Measurements from ENCODE around the gene CNOT2. TPM values are rescaled to one million over a fixed set of nuclear protein-coding genes. Genes with fewer than 3 reads are reported as not detected.
"Not testable (repeated sequence)": the region's sequence is repeated elsewhere in the genome, so short reads cannot be mapped to it uniquely, and the experiment has no call there.

Gene CNOT2
- total RNA-seq, 1 donor from 2014 or later: 95.3 TPM

DNA sequence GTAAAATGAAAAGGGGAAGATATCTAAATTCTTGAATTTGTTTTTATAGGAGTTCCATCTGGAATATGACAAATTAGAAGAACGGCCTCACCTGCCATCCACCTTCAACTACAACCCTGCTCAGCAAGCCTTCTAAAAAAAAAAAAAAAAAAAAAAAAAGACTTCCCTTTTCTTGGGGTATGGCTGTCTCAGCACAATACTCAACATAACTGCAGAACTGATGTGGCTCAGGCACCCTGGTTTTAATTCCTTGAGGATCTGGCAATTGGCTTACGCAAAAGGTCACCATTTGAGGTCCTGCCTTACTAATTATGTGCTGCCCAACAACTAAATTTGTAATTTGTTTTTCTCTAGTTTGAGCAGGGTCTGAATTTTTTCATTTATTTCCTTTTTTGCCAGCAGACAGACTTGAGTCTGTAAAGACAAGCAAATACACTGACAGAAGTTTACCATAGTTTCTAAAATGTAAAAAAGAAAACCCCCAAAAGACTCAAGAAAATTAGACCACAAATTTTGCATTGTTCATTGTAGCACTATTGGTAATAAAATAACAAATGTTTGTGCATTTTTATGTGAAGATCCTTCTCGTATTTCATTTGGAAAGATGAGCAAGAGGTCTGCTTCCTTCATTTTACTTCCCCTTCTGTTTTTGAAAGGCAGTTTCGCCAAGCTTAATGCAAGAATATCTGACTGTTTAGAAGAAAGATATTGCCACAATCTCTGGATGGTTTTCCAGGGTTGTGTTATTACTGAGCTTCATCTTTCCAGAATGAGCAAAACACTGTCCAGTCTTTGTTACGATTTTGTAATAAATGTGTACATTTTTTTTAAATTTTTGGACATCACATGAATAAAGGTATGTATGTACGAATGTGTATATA, 110.8 kb downstream of the CNOT2 start:
- intact Hi-C loops (cut with DNase I): no loop called here
- no peak for DNase-seq (ENCODE audit: low spot score)

DNA sequence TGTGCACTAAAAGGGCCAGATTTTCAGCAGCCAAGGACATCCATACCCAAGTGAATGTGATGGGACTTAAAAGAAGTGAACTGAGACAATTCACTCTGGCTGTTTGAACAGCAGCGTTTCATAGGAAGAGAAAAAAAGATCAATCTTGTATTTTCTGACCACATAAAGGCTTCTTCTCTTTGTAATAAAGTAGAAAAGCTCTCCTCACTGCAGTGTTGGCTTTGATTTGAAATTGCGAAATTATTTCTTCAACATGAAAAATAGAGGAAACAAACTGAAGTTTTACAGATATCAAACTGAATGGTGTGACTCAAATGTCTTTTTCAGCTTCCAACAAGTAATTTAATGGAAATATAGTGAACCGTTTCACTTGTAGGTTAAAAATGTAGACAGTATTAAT, 111.6 kb downstream of the CNOT2 start:
- ATAC-seq (peak; percentile 26), DNase-seq (ENCODE audit: low spot score) (no peak)
- intact Hi-C loops (cut with DNase I): no loop called here

More for the DNA sequence above, 110.8 kb downstream of the CNOT2 start:
- ATAC-seq: peak; percentile 57

DNA sequence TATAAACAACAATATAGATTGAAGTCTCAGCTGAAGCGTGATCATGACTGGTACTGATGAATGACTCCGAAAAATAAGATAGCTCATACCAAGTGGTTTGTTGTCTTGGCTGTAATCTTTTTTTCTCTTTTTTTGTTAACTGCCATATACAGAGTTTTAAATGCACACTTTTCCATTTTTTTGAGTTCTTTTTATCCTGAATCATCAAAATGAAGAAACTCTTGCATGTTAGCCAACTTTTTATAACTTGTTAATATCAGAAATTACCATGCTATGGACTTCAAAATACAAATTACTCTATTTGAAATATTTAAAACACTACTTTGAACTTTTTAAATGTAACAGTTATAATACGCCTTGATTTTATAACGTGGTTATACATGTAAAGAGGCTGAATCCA, 112.7 kb downstream of the CNOT2 start:
- DNase-seq (ENCODE audit: low spot score) (no peak), ATAC-seq (no peak)
- intact Hi-C loops (cut with DNase I): no loop called here

DNA sequence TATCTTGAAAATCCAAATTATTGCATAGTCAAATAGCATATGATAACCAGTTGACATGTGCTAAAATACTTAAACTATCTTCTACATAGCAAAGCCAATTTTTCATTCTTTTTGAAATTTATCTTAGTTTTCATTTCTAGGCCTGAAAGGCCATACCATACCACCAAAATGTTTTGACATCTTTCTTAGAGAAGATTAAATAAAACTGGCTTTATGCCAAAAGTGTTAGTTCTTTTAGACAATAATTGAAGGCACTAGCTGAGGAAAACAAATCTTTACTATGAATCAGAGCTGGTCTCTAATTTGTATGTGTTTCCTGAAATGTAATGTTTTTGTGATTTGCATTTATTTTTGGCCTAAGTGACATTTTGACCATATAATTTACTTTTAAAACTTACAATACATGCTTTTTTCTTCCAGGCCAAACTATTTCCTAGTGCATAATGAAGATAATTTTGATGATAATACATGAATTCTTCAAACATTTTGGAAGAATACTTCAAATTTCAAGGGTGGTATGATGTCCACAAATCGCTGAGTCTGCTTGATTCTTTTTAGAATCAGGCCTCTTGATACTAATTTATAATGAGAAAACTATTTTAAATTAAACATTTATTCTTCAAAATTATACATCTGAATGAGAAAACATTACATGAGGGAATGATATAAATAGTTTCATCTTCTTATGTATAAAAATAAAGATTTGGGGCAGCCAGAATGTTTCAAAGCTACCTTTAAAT, 116.4 kb downstream of the CNOT2 start:
- intact Hi-C loops (cut with DNase I): no loop called here
- ATAC-seq: no peak
- no peak for DNase-seq (ENCODE audit: low spot score)

DNA sequence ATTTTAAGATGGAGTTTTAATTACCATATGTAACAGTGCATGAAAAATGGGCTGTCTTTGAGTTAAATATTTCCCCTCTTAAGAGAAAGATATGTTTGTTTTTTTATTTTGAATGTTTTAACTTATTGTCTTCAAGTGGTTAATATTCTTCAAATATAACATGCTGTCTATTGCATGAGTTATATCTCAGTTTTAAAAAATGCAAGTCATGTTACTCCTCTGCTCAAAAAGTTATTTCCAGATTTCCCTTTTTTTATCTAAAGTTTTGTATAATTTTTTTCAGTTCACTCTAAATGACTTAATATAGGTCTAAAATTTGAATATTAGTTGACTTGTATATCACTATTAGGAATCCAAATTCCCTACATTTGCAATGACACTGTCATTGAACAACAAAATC, 117.0 kb downstream of the CNOT2 start:
- intact Hi-C loops (cut with DNase I): no loop called here
- ATAC-seq (no peak), DNase-seq (ENCODE audit: low spot score) (no peak)

DNA sequence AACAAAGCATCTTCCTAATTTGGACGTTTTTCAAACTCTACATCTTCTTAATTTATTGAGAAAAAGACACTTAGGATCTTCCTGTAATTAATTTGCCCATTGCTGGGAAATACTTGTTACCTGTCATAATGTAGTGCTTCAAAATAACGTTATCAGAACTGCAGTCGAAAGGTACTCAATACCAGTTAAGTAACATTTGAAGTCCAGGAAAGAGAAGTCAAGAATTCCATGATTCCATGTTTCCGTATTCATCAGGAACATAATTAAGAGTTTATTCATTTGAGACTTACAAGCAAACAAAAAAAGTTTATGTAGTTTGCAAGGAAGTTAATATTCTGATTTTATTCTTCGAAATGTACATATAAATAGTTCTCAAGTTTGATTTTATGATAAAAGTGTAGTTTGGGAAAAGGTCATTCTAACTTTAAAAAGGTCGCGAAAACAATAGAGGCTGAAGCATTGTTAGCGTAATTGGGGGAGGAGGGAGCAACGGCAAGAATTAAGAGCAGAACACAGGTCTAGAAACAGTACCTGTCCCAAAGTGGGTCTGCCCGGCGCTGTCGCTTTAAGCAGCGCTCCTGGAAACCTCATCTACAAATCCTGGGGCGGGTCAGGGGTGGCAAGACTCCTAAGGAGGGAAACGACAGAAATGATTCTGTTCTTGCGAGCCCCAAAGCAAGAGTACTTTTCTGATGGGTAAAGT, 121.6 kb downstream of the CNOT2 start:
- intact Hi-C loops (cut with DNase I): no loop called here
- DNase-seq (ENCODE audit: low spot score) (no peak), ATAC-seq (no peak)

DNA sequence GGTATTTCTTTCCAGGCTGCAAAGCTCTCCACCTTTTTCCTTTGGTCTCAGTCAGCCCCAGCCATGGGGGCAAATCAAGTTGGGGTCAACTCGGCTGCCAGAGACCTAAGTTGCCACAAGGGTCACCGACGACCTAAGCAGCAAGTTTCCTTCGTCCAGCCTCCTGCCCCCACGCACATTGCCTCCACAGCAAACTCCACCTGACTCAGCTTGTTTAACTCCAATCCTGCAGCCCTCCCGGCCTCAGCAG, 122.1 kb downstream of the CNOT2 start:
- ATAC-seq: no peak
- intact Hi-C loops (cut with DNase I): no loop called here
- DNase-seq (ENCODE audit: low spot score): no peak

DNA sequence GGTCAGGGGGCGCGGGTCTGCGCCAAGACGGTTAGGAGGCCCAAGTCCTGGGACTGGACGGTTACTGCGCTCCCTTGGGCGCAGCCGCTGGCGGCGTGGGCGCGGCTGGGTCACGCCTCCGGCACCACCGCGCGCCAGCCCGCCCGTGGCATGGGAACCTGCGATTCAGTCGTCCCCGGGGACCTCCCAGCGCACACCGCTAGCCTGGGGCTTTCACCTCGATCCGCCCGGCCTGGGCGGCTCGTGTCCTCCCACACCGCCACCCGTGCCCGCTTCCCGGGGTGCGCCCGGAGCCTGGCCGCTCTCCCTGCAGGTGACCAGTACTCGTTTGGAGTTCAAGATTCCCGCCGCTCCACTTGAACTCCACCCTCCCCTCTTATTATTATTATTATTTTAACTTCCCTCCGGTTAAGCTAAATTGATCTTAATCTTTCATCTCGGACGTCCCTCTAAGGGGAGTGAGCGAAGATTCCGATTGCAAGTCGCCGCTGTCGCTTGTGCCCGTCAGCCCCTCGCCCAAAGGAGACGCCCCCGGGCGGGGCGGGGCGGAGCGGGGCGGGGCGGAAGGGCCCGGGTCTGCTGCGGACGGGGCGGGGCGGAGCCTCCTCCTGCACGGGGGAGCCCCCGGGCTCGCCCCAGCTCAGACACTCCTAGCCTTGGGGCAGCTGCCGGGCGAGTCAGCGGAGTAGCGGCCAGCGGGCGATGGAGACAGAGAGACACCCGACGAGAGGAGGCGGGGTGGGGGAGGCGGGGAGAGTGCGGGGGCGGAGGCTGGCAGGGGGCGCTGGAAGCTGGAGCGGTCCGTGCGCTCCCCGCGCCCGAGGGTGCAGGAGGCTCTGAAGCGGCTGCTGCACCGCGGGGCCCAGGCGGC, 122.7 kb downstream of the CNOT2 start, which contains the start of gene KCNMB4:
TSS of gene KCNMB4 (plus strand) at position 643 of the 871 bp plus-strand sequence. CDS start 445 bp downstream, outside the sequence.
- intact Hi-C loops (cut with DNase I): no loop called here
- peak; percentile 80 for DNase-seq (ENCODE audit: low spot score)
- peak; percentile 90 for ATAC-seq

DNA sequence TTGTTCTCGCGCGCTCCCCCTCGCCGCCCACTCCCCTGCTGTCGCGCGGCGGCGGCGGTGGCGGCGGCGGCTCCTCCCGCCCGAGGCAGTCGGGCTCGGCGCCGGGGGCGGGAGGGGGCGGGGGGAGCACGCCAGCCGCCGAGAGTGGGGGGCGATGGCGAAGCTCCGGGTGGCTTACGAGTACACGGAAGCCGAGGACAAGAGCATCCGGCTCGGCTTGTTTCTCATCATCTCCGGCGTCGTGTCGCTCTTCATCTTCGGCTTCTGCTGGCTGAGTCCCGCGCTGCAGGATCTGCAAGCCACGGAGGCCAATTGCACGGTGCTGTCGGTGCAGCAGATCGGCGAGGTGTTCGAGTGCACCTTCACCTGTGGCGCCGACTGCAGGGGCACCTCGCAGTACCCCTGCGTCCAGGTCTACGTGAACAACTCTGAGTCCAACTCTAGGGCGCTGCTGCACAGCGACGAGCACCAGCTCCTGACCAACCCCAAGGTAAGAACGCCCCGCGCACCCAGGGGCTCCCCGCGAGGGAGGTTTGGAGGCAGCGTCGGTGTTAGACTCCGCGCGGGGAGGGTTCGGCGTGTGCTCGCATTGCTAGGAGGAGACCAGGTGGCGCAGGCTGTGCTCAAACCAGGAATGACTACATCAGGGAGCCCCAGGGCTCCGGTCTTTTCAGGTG, 123.5 kb downstream of the CNOT2 start:
- DNase-seq (ENCODE audit: low spot score) (peak; percentile 67), ATAC-seq (peak; percentile 61)
- intact Hi-C loops (cut with DNase I): no loop called here

DNA sequence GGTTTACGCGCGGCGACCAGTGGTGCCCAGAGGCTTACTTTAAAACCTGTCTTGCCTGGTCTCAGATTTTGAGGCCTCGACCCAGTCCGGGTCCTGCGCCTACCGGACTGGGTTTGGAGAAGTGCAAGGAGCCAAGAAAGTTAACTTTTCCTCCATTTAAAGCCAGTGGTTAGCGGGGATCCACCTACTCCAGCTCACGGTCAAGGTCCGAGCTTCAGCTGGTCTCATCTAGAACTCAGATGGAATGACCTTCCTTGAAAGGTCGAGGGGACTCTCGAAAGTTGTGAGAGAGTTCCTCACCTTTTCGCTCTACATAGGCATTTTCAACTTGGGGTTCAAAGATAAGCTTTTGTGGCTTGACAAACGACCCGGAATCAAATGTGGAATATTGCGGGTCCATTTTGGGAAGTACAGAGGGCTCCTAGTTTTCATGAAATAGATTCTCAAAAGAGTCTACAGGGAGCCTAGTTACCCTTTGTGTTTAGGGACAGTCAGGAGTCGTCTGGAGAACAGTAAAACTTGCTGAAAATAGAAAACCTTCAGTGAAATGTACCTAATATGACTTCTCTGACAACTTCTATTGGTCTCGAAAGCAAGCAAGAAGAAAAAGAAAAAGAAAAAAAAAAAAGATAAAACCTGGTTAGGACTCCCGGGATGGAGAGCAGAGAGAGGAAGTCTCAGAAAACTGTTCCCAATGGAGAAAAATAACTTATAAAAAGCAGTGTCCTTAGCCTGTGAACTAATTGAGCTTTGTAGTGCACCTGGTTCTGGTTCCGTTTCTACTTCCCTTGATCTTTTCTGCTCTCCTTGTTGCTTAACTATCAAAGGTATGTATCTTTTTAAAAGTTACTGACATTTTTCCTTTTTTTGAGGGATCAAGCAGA, 124.3 kb downstream of the CNOT2 start:
- intact Hi-C loops (cut with DNase I): no loop called here
- DNase-seq (ENCODE audit: low spot score) (no peak), ATAC-seq (peak; percentile 26)

DNA sequence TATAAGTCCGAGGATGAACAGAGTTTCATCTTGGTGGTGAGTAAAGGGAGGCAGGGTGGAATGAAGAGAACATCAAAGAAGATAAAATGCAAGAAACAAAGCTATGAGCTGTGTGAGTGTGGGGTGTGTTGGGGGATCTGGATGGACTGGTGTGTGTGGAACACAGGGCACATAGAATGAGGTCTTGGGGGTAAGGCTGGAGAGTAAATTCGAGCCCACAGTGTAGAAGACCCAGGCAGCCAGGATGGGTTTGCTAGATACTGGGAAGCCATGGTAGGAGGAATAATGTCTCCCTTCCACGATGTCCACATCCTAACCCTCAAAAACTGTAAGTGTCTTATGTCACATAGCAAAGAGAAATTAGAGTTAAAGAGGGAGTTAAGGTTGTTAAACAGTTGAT, 129.6 kb downstream of the CNOT2 start:
- intact Hi-C loops (cut with DNase I): no loop called here
- no peak for DNase-seq (ENCODE audit: low spot score)
- no peak for ATAC-seq

DNA sequence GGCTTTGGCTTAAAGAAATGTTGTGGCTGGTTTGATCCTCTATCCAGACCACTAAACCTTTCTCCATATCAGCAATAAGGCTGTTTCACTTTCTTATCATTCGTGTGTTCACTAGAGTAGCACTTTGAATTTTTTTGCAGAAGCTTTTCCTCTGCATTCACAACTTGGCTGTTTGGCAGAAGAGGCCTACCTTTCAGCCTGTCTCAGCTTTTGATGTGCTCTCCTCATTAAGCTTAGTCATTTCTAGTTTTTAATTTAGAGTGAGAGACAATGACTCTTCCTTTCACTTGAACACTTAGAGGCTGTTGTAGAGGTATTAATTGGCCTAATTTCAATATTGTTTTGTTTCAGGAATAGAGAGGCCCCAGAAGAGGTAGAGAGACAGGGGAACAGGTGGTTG, 136.6 kb downstream of the CNOT2 start:
- intact Hi-C loops (cut with DNase I): no loop called here
- ATAC-seq (no peak), DNase-seq (ENCODE audit: low spot score) (no peak)

DNA sequence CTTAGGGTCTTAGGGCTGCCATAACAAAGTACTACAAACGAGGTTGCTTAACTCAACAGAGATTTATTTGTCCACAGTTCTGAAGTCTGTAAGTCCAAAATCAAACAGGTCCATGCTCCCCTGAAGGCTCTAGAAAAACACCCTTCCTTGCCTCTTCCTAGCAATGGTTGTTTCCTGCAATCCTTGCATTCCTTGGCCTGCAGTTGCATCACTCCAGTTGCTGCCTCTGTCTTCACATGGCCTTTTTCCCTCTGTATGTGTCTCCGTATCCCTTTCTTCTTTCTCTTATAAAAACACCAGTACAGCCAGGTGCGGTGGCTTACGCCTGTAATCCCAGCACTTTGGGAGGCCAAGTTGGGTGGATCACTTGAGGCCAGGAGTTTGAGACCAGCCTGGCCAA, 140.3 kb downstream of the CNOT2 start:
- ATAC-seq: no peak
- intact Hi-C loops (cut with DNase I): no loop called here
- DNase-seq (ENCODE audit: low spot score): no peak

DNA sequence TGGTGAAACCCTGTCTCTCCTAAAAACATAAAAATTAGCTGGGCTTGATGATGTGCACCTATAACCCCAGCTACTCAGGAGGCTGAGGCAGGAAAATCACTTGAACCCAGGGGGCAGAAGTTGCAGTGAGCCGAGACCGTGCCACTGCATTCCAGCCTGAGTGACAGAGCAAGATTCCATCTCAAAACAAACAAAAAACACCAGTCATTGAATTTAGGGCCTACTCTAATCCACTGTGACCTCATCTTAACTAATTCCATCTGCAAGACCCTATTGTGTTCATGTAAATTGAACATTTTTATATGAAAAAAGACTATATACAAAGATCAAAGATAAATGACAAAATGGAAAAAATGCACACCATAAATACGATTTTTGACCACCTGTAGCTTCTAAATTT, 140.7 kb downstream of the CNOT2 start:
- ATAC-seq: no peak
- intact Hi-C loops (cut with DNase I): no loop called here
- DNase-seq (ENCODE audit: low spot score): no peak

DNA sequence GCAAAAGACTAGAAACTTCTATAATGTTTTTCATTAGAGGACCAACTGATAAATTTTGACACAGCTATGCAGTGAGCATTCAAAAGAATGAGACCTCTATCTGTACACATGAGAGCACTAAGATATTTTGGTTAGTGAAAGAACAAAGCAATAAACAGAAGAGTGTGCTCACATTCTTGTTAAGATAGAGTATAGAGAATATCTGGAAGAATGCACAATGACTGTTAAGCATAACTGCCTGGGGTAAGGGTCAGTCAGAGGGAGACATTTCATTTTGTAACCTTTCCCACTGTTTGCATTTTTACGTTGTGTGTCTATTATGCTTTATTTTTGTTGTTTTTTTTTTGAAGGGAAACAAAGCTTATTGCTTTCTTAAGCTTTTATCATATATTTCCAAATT, 143.5 kb downstream of the CNOT2 start:
- ATAC-seq: no peak
- intact Hi-C loops (cut with DNase I): no loop called here

DNA sequence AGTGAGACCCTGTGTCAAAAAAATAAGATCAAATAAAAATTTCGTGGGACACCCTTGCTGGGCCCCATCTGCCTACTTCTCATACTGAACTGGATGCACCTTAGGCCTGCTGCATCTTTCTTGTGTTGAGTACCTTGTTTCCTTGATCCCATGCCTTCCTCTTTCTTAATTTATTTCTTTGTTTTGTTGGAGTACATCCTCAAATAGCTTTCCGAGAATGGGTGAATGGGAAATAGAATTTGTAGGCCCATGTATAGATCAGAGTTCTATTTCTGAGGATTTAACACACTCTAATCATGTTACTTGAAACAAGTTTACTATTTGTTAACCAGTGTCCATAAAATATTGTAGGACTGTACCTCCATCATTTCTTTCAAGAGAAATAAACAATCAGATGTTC, 146.4 kb downstream of the CNOT2 start:
- intact Hi-C loops (cut with DNase I): no loop called here
- no peak for ATAC-seq

More for the DNA sequence above, 143.5 kb downstream of the CNOT2 start:
- DNase-seq (ENCODE audit: low spot score): no peak

DNA sequence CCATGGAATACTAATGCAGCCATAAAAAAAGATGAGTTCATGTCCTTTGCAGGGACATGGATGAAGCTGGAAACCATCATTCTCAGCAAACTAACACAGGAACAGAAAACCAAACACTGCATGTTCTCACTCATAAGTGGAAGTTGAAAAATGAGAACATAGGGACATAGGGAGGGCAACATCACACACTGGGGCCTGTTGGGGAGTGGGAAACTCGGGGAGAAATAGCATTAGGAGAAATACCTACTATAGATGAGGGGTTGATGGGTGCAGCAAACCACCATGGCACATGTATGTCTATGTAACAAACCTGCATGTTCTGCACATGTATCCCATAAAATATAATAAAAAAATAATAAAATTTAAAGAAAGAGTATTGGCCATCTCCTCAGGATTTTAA, 149.4 kb downstream of the CNOT2 start:
- intact Hi-C loops (cut with DNase I); DNase-seq (ENCODE audit: low spot score); ATAC-seq: not testable (repeated sequence)

More for the DNA sequence above, 146.4 kb downstream of the CNOT2 start:
- no peak for DNase-seq (ENCODE audit: low spot score)

All from sciatic nerve (tissue), 2 donors.